ENCODE data around the gene HARS1.

DNA sequence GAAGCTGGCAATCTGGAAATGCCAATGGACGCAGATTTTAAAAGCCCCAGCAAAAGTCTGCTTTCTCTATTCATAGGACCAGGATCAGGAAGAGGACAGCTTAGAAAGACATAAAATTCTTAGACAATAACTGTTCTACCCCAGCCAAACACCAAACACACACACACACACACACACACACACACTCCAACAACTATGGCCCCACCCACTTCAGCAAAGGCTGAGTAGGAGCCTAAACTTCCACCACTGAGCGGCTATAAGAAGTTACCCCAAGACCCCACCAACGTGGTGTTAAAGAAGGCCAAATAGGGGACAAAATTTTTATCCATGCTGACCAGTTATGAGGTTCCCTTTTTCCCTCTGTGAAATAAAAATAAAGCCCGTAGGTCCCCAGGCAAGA, 41.9 kb upstream of the HARS1 start:
- TF ChIP-seq POLR2AphosphoS5 (IDR thresholded peaks at IDR 0.05; ENCODE audit: low read depth, low read length) (no peak), FOXP2 (optimal IDR thresholded peaks at IDR 0.05; ENCODE audit: borderline replicate concordance, extremely low read depth, extremely low read length, insufficient read depth) (no peak), TAF1 (IDR thresholded peaks at IDR 0.05; ENCODE audit: borderline replicate concordance, insufficient read depth, low read length) (no peak), SIN3A (IDR thresholded peaks at IDR 0.05; ENCODE audit: borderline replicate concordance, insufficient read depth, low read length) (no peak)
- TF ChIP-seq, protein P1, sequence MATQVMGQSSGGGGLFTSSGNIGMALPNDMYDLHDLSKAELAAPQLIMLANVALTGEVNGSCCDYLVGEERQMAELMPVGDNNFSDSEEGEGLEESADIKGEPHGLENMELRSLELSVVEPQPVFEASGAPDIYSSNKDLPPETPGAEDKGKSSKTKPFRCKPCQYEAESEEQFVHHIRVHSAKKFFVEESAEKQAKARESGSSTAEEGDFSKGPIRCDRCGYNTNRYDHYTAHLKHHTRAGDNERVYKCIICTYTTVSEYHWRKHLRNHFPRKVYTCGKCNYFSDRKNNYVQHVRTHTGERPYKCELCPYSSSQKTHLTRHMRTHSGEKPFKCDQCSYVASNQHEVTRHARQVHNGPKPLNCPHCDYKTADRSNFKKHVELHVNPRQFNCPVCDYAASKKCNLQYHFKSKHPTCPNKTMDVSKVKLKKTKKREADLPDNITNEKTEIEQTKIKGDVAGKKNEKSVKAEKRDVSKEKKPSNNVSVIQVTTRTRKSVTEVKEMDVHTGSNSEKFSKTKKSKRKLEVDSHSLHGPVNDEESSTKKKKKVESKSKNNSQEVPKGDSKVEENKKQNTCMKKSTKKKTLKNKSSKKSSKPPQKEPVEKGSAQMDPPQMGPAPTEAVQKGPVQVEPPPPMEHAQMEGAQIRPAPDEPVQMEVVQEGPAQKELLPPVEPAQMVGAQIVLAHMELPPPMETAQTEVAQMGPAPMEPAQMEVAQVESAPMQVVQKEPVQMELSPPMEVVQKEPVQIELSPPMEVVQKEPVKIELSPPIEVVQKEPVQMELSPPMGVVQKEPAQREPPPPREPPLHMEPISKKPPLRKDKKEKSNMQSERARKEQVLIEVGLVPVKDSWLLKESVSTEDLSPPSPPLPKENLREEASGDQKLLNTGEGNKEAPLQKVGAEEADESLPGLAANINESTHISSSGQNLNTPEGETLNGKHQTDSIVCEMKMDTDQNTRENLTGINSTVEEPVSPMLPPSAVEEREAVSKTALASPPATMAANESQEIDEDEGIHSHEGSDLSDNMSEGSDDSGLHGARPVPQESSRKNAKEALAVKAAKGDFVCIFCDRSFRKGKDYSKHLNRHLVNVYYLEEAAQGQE (IDR thresholded peaks at IDR 0.05; ENCODE audit: insufficient read depth in 1 of 2, low read depth in 2 of 2, low read length in 2 of 2), result no peak

Data from PFSK-1 (cell line).